ENCODE data around the gene PDE8A.

DNA sequence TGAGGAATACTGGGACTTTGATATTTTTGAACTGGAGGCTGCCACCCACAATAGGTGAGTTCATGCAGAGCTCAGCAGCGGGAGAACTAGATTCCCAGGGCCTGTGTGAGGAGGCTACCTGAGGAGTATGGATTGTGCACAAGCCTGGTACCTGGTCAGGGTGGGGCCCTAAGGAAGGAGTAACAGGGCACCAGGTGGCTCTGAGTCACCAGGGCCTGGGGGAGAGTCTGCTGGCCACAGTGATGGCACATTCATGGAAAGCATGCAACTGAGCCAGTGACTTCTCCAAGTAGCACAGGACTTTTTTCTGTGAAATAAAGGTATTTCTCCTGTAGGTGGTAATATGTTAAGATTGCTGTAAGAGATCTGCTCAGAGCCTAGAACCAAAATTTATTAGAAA lies 134.4 kb downstream of the PDE8A start:
- TF ChIP-seq, protein P1, sequence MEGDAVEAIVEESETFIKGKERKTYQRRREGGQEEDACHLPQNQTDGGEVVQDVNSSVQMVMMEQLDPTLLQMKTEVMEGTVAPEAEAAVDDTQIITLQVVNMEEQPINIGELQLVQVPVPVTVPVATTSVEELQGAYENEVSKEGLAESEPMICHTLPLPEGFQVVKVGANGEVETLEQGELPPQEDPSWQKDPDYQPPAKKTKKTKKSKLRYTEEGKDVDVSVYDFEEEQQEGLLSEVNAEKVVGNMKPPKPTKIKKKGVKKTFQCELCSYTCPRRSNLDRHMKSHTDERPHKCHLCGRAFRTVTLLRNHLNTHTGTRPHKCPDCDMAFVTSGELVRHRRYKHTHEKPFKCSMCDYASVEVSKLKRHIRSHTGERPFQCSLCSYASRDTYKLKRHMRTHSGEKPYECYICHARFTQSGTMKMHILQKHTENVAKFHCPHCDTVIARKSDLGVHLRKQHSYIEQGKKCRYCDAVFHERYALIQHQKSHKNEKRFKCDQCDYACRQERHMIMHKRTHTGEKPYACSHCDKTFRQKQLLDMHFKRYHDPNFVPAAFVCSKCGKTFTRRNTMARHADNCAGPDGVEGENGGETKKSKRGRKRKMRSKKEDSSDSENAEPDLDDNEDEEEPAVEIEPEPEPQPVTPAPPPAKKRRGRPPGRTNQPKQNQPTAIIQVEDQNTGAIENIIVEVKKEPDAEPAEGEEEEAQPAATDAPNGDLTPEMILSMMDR (IDR thresholded peaks at IDR 0.05): no peak
- TF ChIP-seq EZH2 (IDR thresholded peaks at IDR 0.05; ENCODE audit: borderline replicate concordance, insufficient read depth, low read depth, low read length, poor library complexity, severe bottlenecking): no peak

Measured in B cell (primary cell).